ENCODE measurements around the gene WHRN.

DNA sequence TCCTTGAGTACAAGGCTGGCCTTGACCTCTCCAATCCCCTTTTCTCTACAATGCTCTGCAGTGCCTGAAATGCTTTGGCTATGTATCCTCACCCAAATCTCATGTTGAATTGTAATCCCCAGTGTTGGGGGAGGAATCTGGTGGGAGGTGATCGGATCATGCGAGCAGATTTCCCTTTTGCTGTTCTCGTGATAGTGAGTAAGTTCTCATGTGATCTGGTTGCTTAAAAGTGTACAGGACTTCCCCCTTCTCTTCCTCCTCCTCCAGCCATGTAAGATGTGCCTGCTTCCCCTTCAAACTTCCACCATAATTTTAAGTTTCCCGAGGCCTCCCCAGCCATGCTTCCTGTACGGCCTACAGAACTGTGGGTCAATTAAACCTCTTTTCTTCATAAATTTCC, 89.0 kb downstream of the WHRN start:
- TF ChIP-seq PHB2 (IDR thresholded peaks at IDR 0.05; ENCODE audit: partially characterized antibody) (no peak), SOX6 (IDR thresholded peaks at IDR 0.05) (no peak), SOX6 (CRISPR knock-in tag; IDR thresholded peaks at IDR 0.05) (no peak), POGZ (CRISPR knock-in tag; IDR thresholded peaks at IDR 0.05) (no peak), THYN1 (CRISPR knock-in tag; IDR thresholded peaks at IDR 0.05; ENCODE audit: borderline replicate concordance, low read depth) (no peak)

Data from HepG2 (cell line).